GM19395 (cell line): ENCODE results near the gene MLC1.

Experiments used
- ATAC-seq: cut with Tn5 transposase; IDR thresholded peaks from one replicate; pipeline ENCODE4 v1.9.1; 2021; ENCODE audit warnings: mild to moderate bottlenecking, moderate library complexity; ENCODE audit not compliant: unreplicated experiment

The MLC1 gene

GRCh38 chr22:50078246-50078645 is 7.0 kb downstream of the MLC1 start:
- no peak for ATAC-seq

DNA sequence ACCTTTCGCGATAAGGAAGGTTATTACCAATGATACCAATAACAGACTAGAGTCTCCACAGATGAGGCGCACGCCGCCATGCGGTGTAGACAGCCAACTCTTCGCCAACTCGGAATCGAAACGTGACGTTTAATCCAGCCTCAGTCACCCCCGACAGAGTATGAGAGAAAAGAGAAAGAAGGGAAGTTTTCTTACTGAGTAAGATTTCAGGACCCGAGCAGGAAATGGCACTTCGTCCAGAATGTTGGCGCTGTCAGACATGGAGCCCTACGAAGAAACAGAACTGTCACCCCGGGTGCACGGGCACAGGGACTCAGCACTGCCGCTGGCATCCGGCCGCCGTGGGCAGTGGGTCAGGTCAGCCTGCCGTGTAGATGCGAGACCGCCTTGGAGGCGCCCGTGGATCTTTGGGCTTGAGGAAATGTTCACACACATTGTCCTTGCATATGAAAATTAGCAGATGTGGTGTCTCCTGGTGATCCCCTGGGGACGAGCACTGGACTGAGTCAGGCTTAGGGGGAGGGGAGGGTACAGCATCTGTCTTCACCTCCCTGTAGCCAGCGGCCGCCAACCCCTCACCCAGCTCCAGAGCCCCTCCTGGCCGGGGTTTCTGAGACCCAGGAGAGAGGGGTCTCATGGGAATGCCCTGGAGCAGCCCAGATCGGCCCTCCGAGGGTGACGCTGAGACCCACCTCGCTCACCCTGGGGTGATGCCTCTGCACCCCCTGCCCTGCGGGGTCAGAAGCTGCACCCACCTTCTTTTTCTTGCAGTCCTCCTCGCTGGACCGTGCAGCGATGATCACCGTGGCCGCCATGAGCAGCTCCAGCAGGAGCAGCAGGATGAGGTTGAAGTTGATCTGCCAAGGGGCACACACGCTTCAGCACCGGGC is 8.3 kb downstream of the MLC1 start:
- no peak for ATAC-seq

- ATAC-seq, result no peak
Observed at GRCh38 chr22:50074551-50075530, 10.4 kb downstream of the MLC1 start.

DNA sequence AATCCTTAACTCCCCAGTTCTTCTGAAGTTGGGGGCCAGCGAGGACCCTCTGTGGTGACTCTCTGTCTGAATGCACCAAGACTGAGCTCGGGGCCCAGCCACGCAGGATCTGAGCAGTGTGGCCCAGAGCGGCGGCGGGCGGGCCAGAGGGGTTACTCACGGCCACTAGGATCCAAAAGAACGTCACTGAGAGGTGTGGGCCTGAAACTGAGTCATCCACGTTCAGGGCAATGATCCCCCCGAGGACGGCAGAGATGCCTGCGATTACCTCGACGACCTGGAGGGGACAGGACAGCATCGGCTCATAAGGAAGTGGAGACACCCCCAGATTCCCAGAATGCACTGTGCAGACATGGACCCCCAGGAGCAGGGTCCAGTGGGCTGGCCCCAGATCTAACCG is 11.2 kb downstream of the MLC1 start:
- no peak for ATAC-seq

DNA sequence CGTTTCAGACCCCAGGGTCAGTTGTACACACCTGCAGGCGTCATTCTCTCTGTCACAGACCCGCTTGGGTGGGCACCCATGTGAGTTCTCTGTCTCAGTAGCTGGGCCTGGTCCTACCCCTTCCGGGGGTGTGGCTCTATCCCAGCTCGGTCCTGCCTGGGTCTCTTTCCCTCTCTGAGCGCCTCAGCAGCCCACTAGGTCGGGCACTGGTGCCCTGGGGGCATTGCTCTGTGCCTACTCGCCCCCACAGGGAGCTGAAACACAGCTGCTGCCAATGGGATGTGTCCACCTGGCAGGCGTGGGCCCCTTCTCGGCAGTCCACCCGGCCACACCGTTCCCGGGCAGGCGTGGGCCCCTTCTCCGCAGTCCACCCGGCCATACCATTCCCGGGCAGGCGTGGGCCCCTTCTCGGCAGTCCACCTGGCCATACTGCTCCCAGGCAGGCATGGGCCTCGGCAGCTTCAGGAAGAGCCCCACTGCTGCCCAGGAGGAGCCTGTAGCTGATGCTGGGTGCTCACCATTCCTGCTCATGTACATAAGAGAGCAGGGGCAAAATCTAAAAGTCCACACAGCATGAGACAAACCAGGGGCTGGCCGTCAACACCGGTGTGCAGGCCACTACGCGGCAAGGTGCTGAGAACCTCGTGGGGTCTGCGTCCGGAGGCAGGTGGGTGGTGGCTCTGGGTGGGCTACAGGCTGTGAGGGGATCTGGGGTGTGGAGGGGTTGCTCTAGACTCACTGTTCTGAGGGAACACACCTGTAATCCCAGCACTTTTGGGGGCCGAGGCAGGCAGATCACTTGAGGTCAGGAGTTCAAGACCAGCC is 12.3 kb downstream of the MLC1 start:
- ATAC-seq, result no peak

- no peak for ATAC-seq
Observed at GRCh38 chr22:50072167-50072555, 13.1 kb downstream of the MLC1 start.

- no peak for ATAC-seq
Observed at GRCh38 chr22:50071432-50072166, 13.6 kb downstream of the MLC1 start.

- no peak for ATAC-seq
Observed at GRCh38 chr22:50070366-50070765, 14.9 kb downstream of the MLC1 start.

GRCh38 chr22:50068096-50068495 is 17.1 kb downstream of the MLC1 start:
- ATAC-seq, result no peak

GRCh38 chr22:50067244-50067643 is 18.0 kb downstream of the MLC1 start:
- ATAC-seq, result no peak

DNA sequence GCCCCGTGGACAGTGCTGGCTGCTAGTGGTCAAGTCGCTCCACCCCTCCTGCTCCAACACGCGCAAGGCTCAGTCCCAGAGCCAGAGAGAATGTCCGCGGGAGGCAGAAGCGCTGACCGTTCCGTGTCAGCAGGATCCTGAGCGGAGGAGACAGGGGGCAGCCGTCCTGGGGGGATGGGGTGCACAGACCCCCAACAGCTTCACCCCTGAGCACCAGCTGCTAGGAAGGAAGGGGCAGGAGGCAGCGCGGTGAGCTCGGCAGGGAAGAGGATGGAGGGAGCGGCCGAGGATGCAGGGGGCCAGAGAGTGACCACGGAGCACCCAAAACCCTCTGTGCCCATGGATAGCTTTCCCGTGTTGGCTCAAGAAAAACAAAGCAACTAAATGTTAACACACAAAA is 20.8 kb downstream of the MLC1 start:
- ATAC-seq, result no peak

DNA sequence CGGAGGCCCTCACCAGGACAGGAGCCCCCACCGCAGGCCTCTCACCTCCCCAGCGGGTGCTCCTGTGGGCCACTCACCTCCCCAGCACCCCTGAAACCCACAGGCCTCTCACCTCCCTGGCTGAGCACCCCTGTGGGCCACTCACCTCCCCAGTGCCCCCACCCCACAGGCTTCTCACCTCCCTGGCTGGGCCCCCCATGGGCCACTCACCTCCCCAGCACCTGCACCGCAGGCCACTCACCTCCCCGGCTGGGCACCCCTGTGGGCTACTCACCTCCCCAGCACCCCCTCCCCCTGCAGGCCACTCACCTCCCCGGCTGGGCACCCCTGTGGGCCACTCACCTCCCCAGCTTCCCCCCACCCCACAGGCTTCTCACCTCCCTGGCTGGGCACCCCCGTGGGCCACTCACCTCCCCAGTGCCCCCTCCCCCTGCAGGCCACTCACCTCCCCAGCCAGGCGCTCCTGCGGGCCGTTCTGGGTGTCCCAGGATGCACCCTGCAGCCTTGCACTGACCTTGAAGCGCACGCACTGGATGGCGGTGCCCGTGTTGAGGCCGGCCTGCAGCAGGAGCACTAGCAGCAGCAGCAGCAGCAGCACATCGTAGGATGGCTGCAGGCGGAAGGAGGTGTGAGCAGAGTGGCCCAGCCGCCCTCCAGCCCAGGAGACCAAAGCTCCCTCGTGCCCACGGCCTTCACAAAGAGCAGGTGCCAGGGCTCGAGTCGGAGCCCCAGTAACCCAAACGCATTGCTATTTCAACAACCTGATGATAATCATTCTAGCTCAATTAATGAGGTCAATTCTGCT is 21.4 kb downstream of the MLC1 start:
- no peak for ATAC-seq

DNA sequence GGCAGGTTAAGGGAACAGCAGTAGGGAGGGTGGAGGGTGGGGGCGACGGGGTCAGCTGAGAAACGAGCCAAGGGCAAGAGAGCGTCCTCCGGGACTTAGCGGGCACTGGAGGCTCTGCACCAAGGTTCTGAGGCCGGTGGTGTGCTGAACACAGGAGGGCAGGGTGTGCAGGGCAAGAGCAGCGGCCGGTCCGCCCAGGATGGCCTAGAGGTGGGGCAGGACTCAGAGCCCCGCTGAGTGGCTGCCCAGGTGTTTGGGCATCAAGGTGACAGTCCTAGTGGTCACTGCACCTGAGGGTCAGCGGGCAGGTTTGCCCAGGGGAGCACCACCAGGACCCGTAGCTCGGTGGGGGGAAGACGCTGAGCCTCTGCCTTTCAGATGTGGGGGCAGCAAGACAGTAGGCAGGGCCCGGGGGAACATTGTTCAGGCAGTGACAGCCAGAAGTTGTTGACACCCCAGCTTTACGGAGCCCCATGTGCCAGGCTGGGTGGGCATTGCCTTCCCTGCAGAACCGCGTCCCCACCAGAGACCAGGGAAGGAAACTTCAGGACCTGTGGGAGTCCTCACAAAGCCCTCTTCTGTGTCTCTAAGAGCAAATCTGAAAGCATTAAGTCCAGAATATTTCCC is 22.6 kb downstream of the MLC1 start:
- no peak for ATAC-seq

- no peak for ATAC-seq
Observed at GRCh38 chr22:50061824-50062355, 23.3 kb downstream of the MLC1 start.

- ATAC-seq, result no peak
Observed at GRCh38 chr22:50061141-50061823, 23.9 kb downstream of the MLC1 start.

DNA sequence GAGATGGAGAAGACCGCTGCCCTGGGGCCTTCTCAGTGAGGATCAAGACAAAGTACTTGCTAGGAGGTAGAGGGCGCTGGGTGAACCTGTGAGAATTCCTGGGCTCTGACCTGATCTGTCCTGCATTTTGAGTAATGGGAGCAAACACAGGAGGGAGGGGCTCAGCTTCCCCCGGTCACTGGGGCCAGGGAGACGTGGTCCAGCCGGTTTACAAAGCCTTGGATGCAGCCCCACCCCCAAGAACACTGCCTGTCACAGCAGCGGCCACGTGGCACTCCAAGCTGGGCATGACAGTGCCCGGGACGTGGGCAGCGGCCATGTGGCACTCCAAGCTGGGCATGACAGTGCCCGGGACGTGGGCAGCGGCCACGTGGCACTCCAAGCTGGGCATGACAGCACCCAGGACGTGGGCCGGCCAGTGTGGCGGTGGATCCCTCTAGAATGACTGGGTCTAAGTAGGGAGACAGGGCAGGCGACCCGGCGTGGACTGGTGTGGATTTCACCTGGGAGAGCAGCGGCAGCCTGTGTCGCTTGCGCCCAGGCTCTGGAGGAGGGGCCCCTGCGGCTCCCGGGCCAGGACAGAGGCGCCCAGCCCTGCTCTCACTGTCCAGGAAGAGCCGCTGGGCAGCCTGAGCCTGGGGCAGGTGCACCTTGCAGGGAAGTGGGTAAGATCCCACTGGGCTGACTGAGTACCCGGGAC is 24.6 kb downstream of the MLC1 start:
- no peak for ATAC-seq

GRCh38 chr22:50059881-50060262 is 25.4 kb downstream of the MLC1 start:
- no peak for ATAC-seq
